Immature natural killer cell (primary cell): ENCODE measurements around the gene CSE1L. TPM values are rescaled to one million over a fixed set of nuclear protein-coding genes. Genes with fewer than 3 reads are reported as not detected.

ENCODE experiments used
- polyA plus RNA-seq, 3 donors: library from polyadenylated mRNA; unstranded; fragments of 300-500 nt; fragmentation: Illumina TruSeq; gene quantifications; one replicate each; pipeline ENCODE4 v1.2.3, GENCODE V29; 2021

Gene CSE1L
- polyA plus RNA-seq, 3 donors from 2014 or later = 8.1 to 21.0 (median 10.3) TPM

Other genes starting within 250 kb of the CSE1L start
- gene PREX1, start 218.3 kb upstream of the CSE1L start, polyA plus RNA-seq = 10 to 100 TPM; 30.5 to 94.3 (median 54.9) TPM
- 10 to 100 TPM in 1 of 3 donors, 1 to 10 TPM in 2; 4.3 to 11.9 (median 5.7) TPM for gene ARFGEF2, start 124.6 kb upstream of the CSE1L start, polyA plus RNA-seq
- 10 to 100 TPM; 18.0 to 43.3 (median 18.2) TPM for gene STAU1, start 142.0 kb downstream of the CSE1L start, polyA plus RNA-seq
- gene DDX27, start 173.1 kb downstream of the CSE1L start, polyA plus RNA-seq = 10 to 100 TPM; 14.3 to 41.9 (median 18.7) TPM
- gene ZNFX1, start 231.7 kb downstream of the CSE1L start, polyA plus RNA-seq = 10 to 100 TPM; 17.2 to 59.2 (median 17.9) TPM